HUES48 (cell line): ENCODE measurements around the gene OR51V1.

ENCODE experiments used
- H3K27ac ChIP-seq: one replicate; pipeline ENCODE4 v1.7.0; 2013; ENCODE audit warnings: low read depth, low read length, inconsistent platforms
- H3K27me3 ChIP-seq: 2 replicates; pipeline ENCODE4 v1.6.1; 2013; ENCODE audit warnings: mild to moderate bottlenecking, low read length; ENCODE audit not compliant: control insufficient read depth, insufficient read depth
- H3K36me3 ChIP-seq: 2 replicates; pipeline ENCODE4 v1.6.1; 2013; ENCODE audit warnings: low read length; ENCODE audit not compliant: control insufficient read depth, insufficient read depth
- H3K4me1 ChIP-seq: 2 replicates; pipeline ENCODE4 v1.6.1; 2013; ENCODE audit warnings: mild to moderate bottlenecking, low read length; ENCODE audit not compliant: control insufficient read depth, insufficient read depth
- H3K4me3 ChIP-seq: 2 replicates; pipeline ENCODE4 v1.5.1; 2013; ENCODE audit warnings: mild to moderate bottlenecking, low read depth, low read length
- H3K9ac ChIP-seq: 2 replicates; pipeline ENCODE4 v1.6.1; 2013; ENCODE audit warnings: mild to moderate bottlenecking, low read depth, low read length, moderate library complexity
- H3K9me3 ChIP-seq: 2 replicates; pipeline ENCODE4 v1.6.1; 2013; ENCODE audit warnings: low read length; ENCODE audit not compliant: control insufficient read depth, insufficient read depth

Gene OR51V1

GRCh38 chr11:5204787-5205186, 4.3 kb upstream of the OR51V1 start:
- no peaks in the 10 kb centered on the region for H3K9me3 ChIP-seq
- no peaks in the 10 kb centered on the region for H3K27me3 ChIP-seq

GRCh38 chr11:5203366-5203765, 2.9 kb upstream of the OR51V1 start:
- H3K4me1 ChIP-seq: no peaks in the 10 kb centered on the region
- no peaks in the 10 kb centered on the region for H3K36me3 ChIP-seq
- H3K9me3 ChIP-seq: no peaks in the 10 kb centered on the region
- no peak overlapping the region for H3K27ac ChIP-seq
- H3K27me3 ChIP-seq: no peaks in the 10 kb centered on the region
- no peak overlapping the region for H3K9ac ChIP-seq
- no peak overlapping the region for H3K4me3 ChIP-seq

More at GRCh38 chr11:5204787-5205186, 4.3 kb upstream of the OR51V1 start:
- Histone ChIP-seq H3K9ac (no peak overlapping the region), H3K4me3 (no peak overlapping the region), H3K36me3 (no peaks in the 10 kb centered on the region), H3K4me1 (no peaks in the 10 kb centered on the region), H3K27ac (no peak overlapping the region)

GRCh38 chr11:5198285-5198684, 2.2 kb downstream of the OR51V1 start:
- H3K9me3 ChIP-seq: no peaks in the 10 kb centered on the region
- no peaks in the 10 kb centered on the region for H3K36me3 ChIP-seq
- no peaks in the 10 kb centered on the region for H3K4me1 ChIP-seq
- H3K27me3 ChIP-seq: no peaks in the 10 kb centered on the region
- H3K9ac ChIP-seq: no peak overlapping the region
- no peak overlapping the region for H3K27ac ChIP-seq
- H3K4me3 ChIP-seq: no peak overlapping the region

- H3K27ac ChIP-seq: no peak overlapping the region
- H3K27me3 ChIP-seq: no peaks in the 10 kb centered on the region
- H3K9ac ChIP-seq: no peak overlapping the region
- H3K9me3 ChIP-seq: no peaks in the 10 kb centered on the region
- H3K36me3 ChIP-seq: no peaks in the 10 kb centered on the region
- H3K4me3 ChIP-seq: no peak overlapping the region
- no peaks in the 10 kb centered on the region for H3K4me1 ChIP-seq
These were observed 2.9 kb downstream of the OR51V1 start for GRCh38 chr11:5197536-5197935.

- H3K4me3 ChIP-seq: no peak overlapping the region
- H3K9me3 ChIP-seq: no peaks in the 10 kb centered on the region
- no peaks in the 10 kb centered on the region for H3K36me3 ChIP-seq
- H3K27ac ChIP-seq: no peak overlapping the region
- H3K27me3 ChIP-seq: no peaks in the 10 kb centered on the region
- no peaks in the 10 kb centered on the region for H3K4me1 ChIP-seq
- no peak overlapping the region for H3K9ac ChIP-seq
These were observed 3.8 kb downstream of the OR51V1 start for GRCh38 chr11:5196731-5197130.

- Histone ChIP-seq H3K9me3 (no peaks in the 10 kb centered on the region), H3K9ac (no peak overlapping the region), H3K36me3 (no peaks in the 10 kb centered on the region), H3K4me1 (no peaks in the 10 kb centered on the region), H3K27ac (no peak overlapping the region), H3K27me3 (no peaks in the 10 kb centered on the region), H3K4me3 (no peak overlapping the region)
These were observed 4.4 kb downstream of the OR51V1 start for GRCh38 chr11:5196067-5196466.

GRCh38 chr11:5192738-5193137, 7.7 kb downstream of the OR51V1 start:
- H3K4me3 ChIP-seq: no peak overlapping the region
- H3K9ac ChIP-seq: no peak overlapping the region
- H3K27me3 ChIP-seq: no peaks in the 10 kb centered on the region
- H3K4me1 ChIP-seq: no peaks in the 10 kb centered on the region
- H3K9me3 ChIP-seq: peaks cover 9% of the 10 kb centered on the region
- H3K27ac ChIP-seq: no peak overlapping the region
- H3K36me3 ChIP-seq: no peaks in the 10 kb centered on the region

GRCh38 chr11:5188201-5188600, 12.3 kb downstream of the OR51V1 start:
- Histone ChIP-seq H3K27ac (no peak overlapping the region), H3K9ac (no peak overlapping the region), H3K36me3 (no peaks in the 10 kb centered on the region), H3K9me3 (peaks cover 9% of the 10 kb centered on the region), H3K27me3 (no peaks in the 10 kb centered on the region), H3K4me3 (no peak overlapping the region), H3K4me1 (no peaks in the 10 kb centered on the region)

- H3K4me3 ChIP-seq: no peak overlapping the region
- H3K27ac ChIP-seq: no peak overlapping the region
- no peaks in the 10 kb centered on the region for H3K27me3 ChIP-seq
- no peak overlapping the region for H3K9ac ChIP-seq
- no peaks in the 10 kb centered on the region for H3K36me3 ChIP-seq
- no peaks in the 10 kb centered on the region for H3K4me1 ChIP-seq
- no peaks in the 10 kb centered on the region for H3K9me3 ChIP-seq
These were observed 22.2 kb downstream of the OR51V1 start for GRCh38 chr11:5178046-5178837.

GRCh38 chr11:5174934-5175333, 25.5 kb downstream of the OR51V1 start:
- Histone ChIP-seq H3K4me3 (no peak overlapping the region), H3K36me3 (no peaks in the 10 kb centered on the region), H3K27me3 (no peaks in the 10 kb centered on the region), H3K4me1 (no peaks in the 10 kb centered on the region), H3K27ac (no peak overlapping the region), H3K9ac (no peak overlapping the region), H3K9me3 (no peaks in the 10 kb centered on the region)

- Histone ChIP-seq H3K9ac (no peak overlapping the region), H3K36me3 (no peaks in the 10 kb centered on the region), H3K27ac (no peak overlapping the region), H3K4me3 (no peak overlapping the region), H3K4me1 (peaks cover 6% of the 10 kb centered on the region; the same call in 1 of the 2 replicates), H3K9me3 (no peaks in the 10 kb centered on the region), H3K27me3 (no peaks in the 10 kb centered on the region)
These were observed 28.6 kb downstream of the OR51V1 start for GRCh38 chr11:5171856-5172255.
